H1 (cell line): ENCODE results near the gene ATP1B3. TPM values are rescaled to one million over a fixed set of nuclear protein-coding genes. Genes with fewer than 3 reads are reported as not detected.

Source experiments
- CTCF ChIA-PET: fragments of 300-600 bp; sonication (Branson Sonifier 250); formaldehyde crosslinking; loops from one replicate; lab custom pipeline; 2021; ENCODE audit not compliant: partially characterized antibody; lab: Charles Lee
- POLR2A ChIA-PET: fragments of 300-600 bp; sonication (Branson Sonifier 250); formaldehyde crosslinking; loops from one replicate; lab custom pipeline; 2021; ENCODE audit warnings: inconsistent platforms; ENCODE audit not compliant: partially characterized antibody; lab: Charles Lee
- DNase-seq, 2 experiments: peaks; one replicate each; pipeline versions ENCODE4 v3.0.0 to v3.0.0-alpha.2; 2010 to 2022; ENCODE audit warnings: low spot score in 2 of 2, low read depth in 1 of 2, mixed read lengths in 1 of 2
- FAIRE-seq: peaks from 2 replicates; lab custom pipeline; 2011; peaks lifted over from hg19 to GRCh38; lab: Jason Lieb, UNC
- H2AFZ ChIP-seq: 2 replicates; pipeline ENCODE4 v1.8.1; 2012; ENCODE audit warnings: low read length, inconsistent platforms
- H2AK5ac ChIP-seq: 2 replicates; pipeline ENCODE4 v1.6.1; 2013; ENCODE audit warnings: low read depth, low read length
- H2BK120ac ChIP-seq: replicated peaks from 2 replicates; pipeline ENCODE3; 2013; ENCODE audit warnings: low read depth, low read length, inconsistent platforms
- H2BK12ac ChIP-seq: 2 replicates; pipeline ENCODE4 v1.6.1; 2013; ENCODE audit warnings: low read depth, low read length
- H2BK15ac ChIP-seq: 2 replicates; pipeline ENCODE4 v1.6.1; 2013; ENCODE audit warnings: low read length
- H2BK20ac ChIP-seq: 2 replicates; pipeline ENCODE4 v1.6.1; 2013; ENCODE audit warnings: low read length
- H2BK5ac ChIP-seq: 2 replicates; pipeline ENCODE4 v1.6.1; 2013; ENCODE audit warnings: low read depth, low read length
- H3K14ac ChIP-seq: 2 replicates; pipeline ENCODE4 v1.6.1; 2013; ENCODE audit warnings: inconsistent platforms; ENCODE audit not compliant: insufficient read length
- H3K18ac ChIP-seq: 2 replicates; pipeline ENCODE4 v1.6.1; 2013; ENCODE audit warnings: low read length; ENCODE audit errors: extremely low read depth
- H3K23ac ChIP-seq: 2 replicates; pipeline ENCODE4 v1.6.1; 2013; ENCODE audit warnings: inconsistent platforms; ENCODE audit not compliant: insufficient read length
- H3K23me2 ChIP-seq: 2 replicates; pipeline ENCODE4 v1.6.1; 2013; ENCODE audit warnings: low read depth, low read length
- H3K27ac ChIP-seq: 2 replicates; pipeline ENCODE4 v1.6.1; 2011; ENCODE audit warnings: low read depth, low read length, inconsistent platforms
- H3K27me3 ChIP-seq, 4 experiments: replicated peaks in 1 of 4; 1 replicate in 1 of 4; 2 replicates in 3 of 4; pipeline versions ENCODE4 v1.6.1 to v1.8.1; 2011 to 2013; ENCODE audit warnings: low read length in 3 of 4, mild to moderate bottlenecking in 3 of 4, inconsistent platforms in 2 of 4, mixed read lengths in 2 of 4, moderate library complexity in 1 of 4; ENCODE audit not compliant: control insufficient read depth in 3 of 4, insufficient read depth in 3 of 4; ENCODE audit errors: extremely low read depth in 1 of 4
- H3K36me3 ChIP-seq, 4 experiments: 2 replicates each; pipeline versions ENCODE4 v1.6.1 to v1.8.1; 2011 to 2013; ENCODE audit warnings: mild to moderate bottlenecking in 4 of 4, low read length in 3 of 4, moderate library complexity in 2 of 4, control low read depth in 1 of 4, inconsistent platforms in 1 of 4; ENCODE audit not compliant: insufficient read depth in 4 of 4, control insufficient read depth in 2 of 4
- H3K4ac ChIP-seq: replicated peaks from 2 replicates; pipeline ENCODE3; 2013; ENCODE audit warnings: low read length, low read depth, mixed read lengths, inconsistent platforms; ENCODE audit not compliant: insufficient read length
- H3K4me1 ChIP-seq, 4 experiments: replicated peaks in 1 of 4; 1 replicate in 1 of 4; 2 replicates in 3 of 4; pipeline versions ENCODE4 v1.6.1 to v1.8.1; 2011 to 2013; ENCODE audit warnings: low read length in 3 of 4, inconsistent platforms in 2 of 4, mixed read lengths in 1 of 4; ENCODE audit not compliant: insufficient read depth in 4 of 4, control insufficient read depth in 3 of 4
- H3K4me2 ChIP-seq, 2 experiments: 2 replicates each; pipeline versions ENCODE4 v1.6.1 to v1.8.1; 2011 to 2013; ENCODE audit warnings: low read depth in 2 of 2, low read length in 2 of 2, control low read depth in 1 of 2, inconsistent platforms in 1 of 2, mild to moderate bottlenecking in 1 of 2; ENCODE audit not compliant: insufficient read depth in 1 of 2
- H3K4me3 ChIP-seq, 4 experiments: fragments of 200-600, 300-600 bp in 1 of 4; sonication (generic), shearing (Covaris generic), sonication (Bioruptor Twin) in 1 of 4; 2 replicates each; pipeline versions ENCODE4 v1.5.1 to v1.8.1; 2011 to 2016; ENCODE audit warnings: low read length in 4 of 4, low read depth in 3 of 4, control low read depth in 2 of 4, inconsistent platforms in 2 of 4, mild to moderate bottlenecking in 2 of 4, mixed read lengths in 1 of 4, moderate library complexity in 1 of 4; ENCODE audit not compliant: insufficient read depth in 2 of 4; ENCODE audit errors: extremely low read depth in 1 of 4
- H3K56ac ChIP-seq: replicated peaks from 2 replicates; pipeline ENCODE3; 2013; ENCODE audit warnings: low read depth, mild to moderate bottlenecking, mixed read lengths, low read length, inconsistent platforms; ENCODE audit not compliant: insufficient read length
- H3K79me1 ChIP-seq: 2 replicates; pipeline ENCODE4 v1.6.1; 2013; ENCODE audit warnings: low read depth, low read length, control low read depth
- H3K79me2 ChIP-seq, 2 experiments: 2 replicates each; pipeline versions ENCODE4 v1.6.1 to v1.8.1; 2012 to 2013; ENCODE audit warnings: low read length in 2 of 2, mild to moderate bottlenecking in 2 of 2, inconsistent platforms in 1 of 2; ENCODE audit not compliant: insufficient read depth in 2 of 2, control insufficient read depth in 1 of 2
- H3K9ac ChIP-seq, 4 experiments: replicated peaks in 1 of 4; 1 replicate in 1 of 4; 2 replicates in 3 of 4; pipeline versions ENCODE4 v1.6.1 to v1.8.1; 2011 to 2013; ENCODE audit warnings: low read depth in 3 of 4, low read length in 3 of 4, control low read depth in 2 of 4, mild to moderate bottlenecking in 2 of 4, moderate library complexity in 2 of 4, inconsistent platforms in 1 of 4; ENCODE audit errors: extremely low read depth in 1 of 4
- H3K9me3 ChIP-seq, 2 experiments: 2 replicates each; pipeline versions ENCODE4 v1.6.1 to v1.8.1; 2012 to 2013; ENCODE audit warnings: mild to moderate bottlenecking in 2 of 2, moderate library complexity in 2 of 2, control low read depth in 1 of 2, inconsistent platforms in 1 of 2, low read depth in 1 of 2, low read length in 1 of 2, mixed read lengths in 1 of 2; ENCODE audit not compliant: insufficient read depth in 2 of 2
- H4K20me1 ChIP-seq, 2 experiments: replicated peaks in 1 of 2; 2 replicates each; pipeline versions ENCODE3 to v1.8.1; 2011 to 2013; ENCODE audit warnings: inconsistent platforms in 2 of 2, low read length in 2 of 2, mild to moderate bottlenecking in 1 of 2; ENCODE audit not compliant: insufficient read depth in 2 of 2, control insufficient read depth in 1 of 2
- H4K5ac ChIP-seq: 2 replicates; pipeline ENCODE4 v1.6.1; 2013; ENCODE audit warnings: low read length, low read depth, mixed read lengths, inconsistent platforms; ENCODE audit not compliant: insufficient read length
- H4K8ac ChIP-seq: 2 replicates; pipeline ENCODE4 v1.8.0; 2013; ENCODE audit warnings: mild to moderate bottlenecking, moderate library complexity, low read length, inconsistent platforms; ENCODE audit not compliant: insufficient read depth; ENCODE audit errors: extremely low read depth
- H4K91ac ChIP-seq: replicated peaks from 2 replicates; pipeline ENCODE3; 2013; ENCODE audit warnings: low read length, mixed read lengths, inconsistent platforms; ENCODE audit not compliant: insufficient read length
- CTBP2 ChIP-seq: IDR thresholded peaks from 2 replicates; pipeline ENCODE4 v1.7.0; 2011; ENCODE audit warnings: borderline replicate concordance, mild to moderate bottlenecking, moderate library complexity, mixed read lengths, low read length; ENCODE audit not compliant: insufficient read depth, insufficient read length
- GABPA ChIP-seq: IDR thresholded peaks from 2 replicates; pipeline ENCODE4 v1.6.1; 2011; ENCODE audit warnings: mild to moderate bottlenecking, low read length, moderate library complexity, borderline replicate concordance; ENCODE audit not compliant: insufficient read depth
- HDAC6 ChIP-seq: IDR thresholded peaks from one replicate; pipeline ENCODE4 v1.7.1; 2012; ENCODE audit warnings: low read depth, mild to moderate bottlenecking, inconsistent platforms, low read length, moderate library complexity
- POLR2AphosphoS5 ChIP-seq: IDR thresholded peaks from 2 replicates; pipeline ENCODE4 v1.6.1; 2011; ENCODE audit warnings: low read depth, low read length
- SIX5 ChIP-seq: IDR thresholded peaks from 2 replicates; pipeline ENCODE4 v1.6.1; 2011; ENCODE audit warnings: mild to moderate bottlenecking, low read depth, low read length
- YY1 ChIP-seq: IDR thresholded peaks from 2 replicates; pipeline ENCODE4 v1.6.1; 2011; ENCODE audit warnings: low read depth, mild to moderate bottlenecking, low read length
- ZNF274 ChIP-seq: IDR thresholded peaks from 2 replicates; pipeline ENCODE4 v1.7.0; 2012; ENCODE audit warnings: low read length, borderline replicate concordance; ENCODE audit errors: extremely low read depth
- WGBS, 2 experiments: shearing (Covaris generic) in 1 of 2; methylation state at CpG; one replicate each; pipeline versions ENCODE4 v1.1.6 to v1.1.7; 2013 to 2015; ENCODE audit warnings: low lambda C conversion rate in 2 of 2, mixed read lengths in 2 of 2, inconsistent platforms in 1 of 2, low coverage in 1 of 2, missing lambda C conversion rate in 1 of 2; ENCODE audit not compliant: insufficient replicate concordance in 2 of 2, insufficient coverage in 1 of 2, insufficient read length in 1 of 2; ENCODE audit errors: extremely low coverage in 1 of 2, missing lambda C conversion rate in 1 of 2; 5-methylcytosine and 5-hydroxymethylcytosine counted together
- polyA plus RNA-seq, 7 experiments: library from polyadenylated mRNA; depleted of rRNA in 3 of 7; stranded (reverse) in 5 of 7; unstranded in 2 of 7; fragments of >200 nt in 5 of 7; fragments of 200-250 nt in 2 of 7; gene quantifications; 1 replicate in 5 of 7; 2 replicates in 1 of 7; 4 replicates in 1 of 7; pipeline versions ENCODE4 v1.2.1 to v1.2.3, GENCODE V29; 2011 to 2013; ENCODE audit warnings: missing spikeins in 2 of 7, mixed read lengths in 2 of 7
- total RNA-seq: library from RNA; stranded (reverse); fragmentation: NEBNext Ultra II Directional; extraction: Animal tissue kit (Norgen Biotek cat#: 25700); gene quantifications from 2 replicates; pipeline ENCODE4 v1.2.1, GENCODE V29; 2021
- TF ChIP-seq, protein P1 (sequence below): IDR thresholded peaks from 2 replicates; pipeline ENCODE4 v1.6.1; 2012; ENCODE audit warnings: low read length, inconsistent platforms
- TF ChIP-seq, protein P2 (sequence below): IDR thresholded peaks from 2 replicates; pipeline ENCODE4 v1.6.1; 2011; ENCODE audit warnings: low read length, improper control_type of control experiment

The ATP1B3 gene
- total and polyA plus RNA-seq, 2 of the 8 experiments (the other 6 are each of a cell fraction or from before 2014, with no cell fraction given), result 233 to 342 TPM

DNA sequence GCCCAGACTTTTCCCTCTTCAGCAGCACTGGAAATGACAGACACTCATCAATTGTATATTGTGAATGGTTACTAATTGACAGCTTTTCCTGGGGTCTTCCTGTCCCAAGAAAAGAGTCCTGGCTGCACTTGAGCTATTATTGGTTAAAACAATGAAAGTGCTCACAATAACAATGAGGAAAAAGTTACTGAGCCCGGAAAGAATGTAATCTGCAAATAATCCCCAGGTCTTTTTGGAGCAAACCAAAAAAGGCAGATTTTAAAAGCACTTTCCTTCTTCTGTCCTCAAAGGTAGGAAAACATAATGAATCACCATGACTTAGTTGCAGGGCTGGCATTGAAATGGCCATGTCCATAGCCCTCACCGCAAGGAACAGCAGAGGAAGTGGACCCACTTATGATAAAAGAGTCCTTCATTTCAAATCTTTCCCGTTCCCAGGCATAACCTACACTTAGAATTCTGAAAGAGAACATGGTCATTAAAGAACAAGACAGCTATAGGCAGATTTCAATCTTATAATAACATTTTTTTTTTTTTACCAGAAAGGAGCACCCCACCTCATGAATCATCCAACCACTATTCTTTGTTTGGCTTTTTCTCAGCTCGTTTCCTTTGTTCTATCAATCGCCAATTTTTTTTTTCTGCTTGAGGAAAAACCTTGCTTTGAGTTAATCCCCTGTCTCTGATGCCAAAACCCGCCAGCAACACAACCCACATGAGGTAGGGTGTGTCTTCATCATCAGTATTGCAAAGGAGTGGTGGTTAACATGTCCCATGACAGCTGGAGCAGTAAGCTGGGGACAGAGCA lies 35.5 kb upstream of the ATP1B3 start:
- ChIA-PET CTCF (interaction anchor here (0.8 to 1.6 kb wide), 2 partner anchors 10 to 16 kb away, joined by 3 read pairs; no protein-coding TSS in a partner anchor), POLR2A (interaction anchor here (0.9 to 1.4 kb wide), 3 partner anchors 38 to 354 kb away, joined by 3 read pairs; partner anchors contain the start of gene RASA2)
- FAIRE-seq (no peak), DNase-seq (no peak)
- WGBS, 2 experiments, result 86% methylated on average over 6 of the region's 6 CpGs; no CpG with 5 or more reads in 1 of the 2 experiments
- H3K27ac ChIP-seq, result no peak overlapping the region
- no peaks in the 10 kb centered on the region for H4K20me1 ChIP-seq
- H3K14ac ChIP-seq, result no peak overlapping the region
- peaks cover 0 to 4% (median 0%) of the 10 kb centered on the region in 4 experiments; a peak in 1 of 7 replicates for H3K4me1 ChIP-seq
- no peak overlapping the region for H3K56ac ChIP-seq
- H2BK5ac ChIP-seq, result no peak overlapping the region
- H2BK12ac ChIP-seq, result peak overlapping the region; percentile 11; the same call in 1 of the 2 replicates
- H4K5ac ChIP-seq, result no peak overlapping the region
- no peaks in the 10 kb centered on the region for H3K36me3 ChIP-seq
- H3K23ac ChIP-seq, result no peak overlapping the region
- H4K91ac ChIP-seq, result no peak overlapping the region
- H3K18ac ChIP-seq, result no peak overlapping the region
- H2BK15ac ChIP-seq, result no peak overlapping the region
- H3K23me2 ChIP-seq, result no peaks in the 10 kb centered on the region
- no peak overlapping the region for H2BK120ac ChIP-seq
- H3K9ac ChIP-seq, result no peak overlapping the region
- peak overlapping the region; percentile 42; the same call in 1 of the 2 replicates for H2AFZ ChIP-seq
- H3K79me1 ChIP-seq, result no peaks in the 10 kb centered on the region
- H3K9me3 ChIP-seq, result no peaks in the 10 kb centered on the region
- no peaks in the 10 kb centered on the region for H3K27me3 ChIP-seq
- H3K4ac ChIP-seq, result no peak overlapping the region
- H2AK5ac ChIP-seq, result no peak overlapping the region
- no peaks in the 10 kb centered on the region for H3K79me2 ChIP-seq
- H2BK20ac ChIP-seq, result no peak overlapping the region
- H3K4me3 ChIP-seq, result no peak overlapping the region
- H4K8ac ChIP-seq, result no peak overlapping the region
- no peak overlapping the region for H3K4me2 ChIP-seq
- TF ChIP-seq ZNF274 (no peak), HDAC6 (no peak), GABPA (no peak), SIX5 (no peak), CTBP2 (no peak), POLR2AphosphoS5 (no peak), YY1 (no peak)
- TF ChIP-seq, protein P1, sequence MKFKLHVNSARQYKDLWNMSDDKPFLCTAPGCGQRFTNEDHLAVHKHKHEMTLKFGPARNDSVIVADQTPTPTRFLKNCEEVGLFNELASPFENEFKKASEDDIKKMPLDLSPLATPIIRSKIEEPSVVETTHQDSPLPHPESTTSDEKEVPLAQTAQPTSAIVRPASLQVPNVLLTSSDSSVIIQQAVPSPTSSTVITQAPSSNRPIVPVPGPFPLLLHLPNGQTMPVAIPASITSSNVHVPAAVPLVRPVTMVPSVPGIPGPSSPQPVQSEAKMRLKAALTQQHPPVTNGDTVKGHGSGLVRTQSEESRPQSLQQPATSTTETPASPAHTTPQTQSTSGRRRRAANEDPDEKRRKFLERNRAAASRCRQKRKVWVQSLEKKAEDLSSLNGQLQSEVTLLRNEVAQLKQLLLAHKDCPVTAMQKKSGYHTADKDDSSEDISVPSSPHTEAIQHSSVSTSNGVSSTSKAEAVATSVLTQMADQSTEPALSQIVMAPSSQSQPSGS, result no peak
- TF ChIP-seq, protein P2, sequence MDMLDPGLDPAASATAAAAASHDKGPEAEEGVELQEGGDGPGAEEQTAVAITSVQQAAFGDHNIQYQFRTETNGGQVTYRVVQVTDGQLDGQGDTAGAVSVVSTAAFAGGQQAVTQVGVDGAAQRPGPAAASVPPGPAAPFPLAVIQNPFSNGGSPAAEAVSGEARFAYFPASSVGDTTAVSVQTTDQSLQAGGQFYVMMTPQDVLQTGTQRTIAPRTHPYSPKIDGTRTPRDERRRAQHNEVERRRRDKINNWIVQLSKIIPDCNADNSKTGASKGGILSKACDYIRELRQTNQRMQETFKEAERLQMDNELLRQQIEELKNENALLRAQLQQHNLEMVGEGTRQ, result no peak
